Skin of body (tissue), 2 donors: ENCODE measurements around the gene SDK2. TPM values are rescaled to one million over a fixed set of nuclear protein-coding genes. Genes with fewer than 3 reads are reported as not detected.

Experiments
- DNase-seq: peaks from one replicate; lab custom pipeline; 2025; lab: John Stamatoyannopoulos, UW
- total RNA-seq: library from RNA; depleted of rRNA; stranded (reverse); fragments of >200 nt; gene quantifications from one replicate; pipeline ENCODE4 v1.2.3, GENCODE V29; 2014

The SDK2 gene
- total RNA-seq, 1 donor from 2014 or later: 1.6 TPM

DNA sequence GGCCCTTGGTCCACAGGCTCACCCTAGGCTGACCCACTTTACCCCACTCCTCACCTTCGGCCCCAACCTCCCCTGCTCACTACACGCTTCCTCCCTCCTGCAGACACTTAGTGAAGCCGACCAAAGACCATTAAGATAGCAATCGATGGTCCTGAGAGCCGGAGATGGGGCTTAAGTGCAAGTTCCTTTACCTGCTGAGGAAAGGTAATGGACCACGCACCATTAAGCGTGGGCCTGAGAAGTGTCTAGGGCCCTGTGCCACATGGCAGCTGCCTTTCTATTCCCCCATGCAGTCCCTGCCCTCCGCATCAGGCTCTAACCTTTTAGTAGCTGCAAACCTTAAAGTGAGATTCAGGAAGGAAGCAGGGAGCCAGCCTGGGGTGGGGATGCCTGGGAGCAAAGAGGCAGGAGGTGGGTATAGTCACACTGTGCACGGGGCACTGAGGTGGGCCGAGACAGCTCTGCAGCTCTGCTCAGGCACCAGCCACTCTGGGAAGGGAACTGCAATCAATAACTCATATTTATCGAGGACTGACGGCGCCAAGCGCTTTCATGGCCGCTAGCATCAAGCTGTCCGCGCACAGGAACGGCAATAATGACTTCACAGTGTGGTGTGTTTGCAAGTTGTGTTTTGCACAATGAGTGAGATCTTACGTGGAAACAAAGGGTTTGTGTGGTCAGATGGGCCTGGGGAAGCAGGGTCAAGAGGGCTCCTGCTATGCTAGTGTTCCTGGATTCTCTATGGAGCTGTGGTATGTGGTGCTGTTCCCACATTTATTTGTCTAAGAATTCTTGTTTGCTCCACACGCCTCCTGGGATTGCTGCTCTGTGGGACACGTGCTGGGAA lies 247.6 kb downstream of the SDK2 start:
- DNase-seq: no peak

DNA sequence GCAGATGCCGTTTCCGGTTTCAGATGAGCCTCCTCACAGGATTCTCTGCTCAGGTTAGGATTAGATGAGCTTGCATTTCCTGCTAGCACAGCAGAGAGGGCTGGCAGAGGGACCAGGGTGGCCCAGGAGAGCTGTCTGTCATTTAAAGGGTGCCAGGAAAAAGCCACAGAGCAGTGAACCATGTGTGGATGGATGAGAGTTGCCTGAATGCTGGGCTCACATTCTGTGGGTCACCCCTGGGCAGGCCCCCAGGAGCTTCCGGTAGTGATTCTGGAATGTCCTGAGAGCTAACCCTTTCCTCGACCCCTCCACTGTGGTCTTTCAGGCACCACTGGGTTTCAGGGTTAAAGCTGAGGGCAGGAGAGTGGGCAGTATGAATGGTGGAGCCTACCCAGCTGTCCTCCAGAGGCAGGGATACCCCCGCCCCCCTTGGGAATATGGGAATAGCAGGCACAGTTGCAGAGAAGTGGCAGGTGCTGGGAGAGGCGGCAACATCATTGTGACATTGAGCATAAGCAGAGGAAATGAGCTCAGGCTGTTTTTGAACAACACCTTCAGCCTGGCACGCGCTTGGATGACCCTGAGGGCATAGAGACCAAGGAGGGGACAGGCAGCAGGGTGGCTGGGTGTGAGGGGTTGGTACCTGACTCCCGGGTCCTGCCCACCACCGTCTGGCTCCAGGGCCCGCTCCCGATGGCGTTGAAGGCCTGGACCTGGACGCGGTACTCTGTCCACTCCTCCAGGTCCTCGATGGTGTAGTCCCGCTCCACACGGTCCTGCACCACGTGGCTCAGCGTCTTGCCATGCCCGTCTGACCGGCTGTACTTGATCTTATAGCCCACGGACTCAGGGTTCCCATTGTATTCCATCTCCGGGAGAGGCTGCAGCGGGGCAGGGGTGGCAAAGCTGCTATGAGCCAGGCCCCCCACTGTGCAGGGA lies 249.5 kb downstream of the SDK2 start:
- DNase-seq: no peak

DNA sequence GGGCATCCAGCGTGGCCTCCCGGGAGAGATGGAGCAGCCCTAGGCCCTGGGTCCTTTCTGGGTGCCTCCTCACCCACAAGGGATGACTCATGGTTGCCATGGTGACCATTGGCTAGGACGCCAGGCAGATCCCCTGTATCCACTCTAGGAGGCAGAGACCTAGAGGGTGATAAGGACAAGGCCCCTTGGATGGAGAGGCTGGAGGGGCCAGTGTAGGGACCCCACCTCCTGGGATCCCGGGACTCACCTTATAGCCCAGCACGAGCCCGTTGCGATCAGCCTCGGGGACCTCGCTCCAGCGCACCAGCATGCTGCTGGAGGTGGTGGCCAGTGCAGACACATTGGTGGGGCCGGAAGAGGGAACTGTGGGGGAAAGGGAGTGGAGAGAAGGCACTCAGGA lies 250.3 kb downstream of the SDK2 start:
- no peak for DNase-seq

DNA sequence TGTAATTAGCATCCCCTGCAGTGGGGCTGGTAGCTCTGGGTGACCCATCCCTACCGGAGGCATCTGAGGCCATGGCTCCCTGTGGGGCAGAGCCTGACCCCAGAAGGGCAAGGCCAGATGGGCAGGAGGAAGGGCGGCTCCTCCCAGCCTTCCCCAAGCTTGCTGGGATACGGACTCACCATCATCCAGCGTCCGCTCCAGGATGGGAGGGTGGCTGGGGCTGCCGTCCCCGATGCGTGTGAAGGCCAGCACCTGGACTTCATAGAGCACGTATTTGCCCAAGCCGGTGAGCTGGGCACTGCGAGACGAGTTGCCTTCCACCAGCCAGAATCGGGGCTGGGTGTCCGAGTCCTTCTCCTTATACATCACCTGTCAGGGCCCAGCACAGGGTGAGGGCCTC lies 250.9 kb downstream of the SDK2 start:
- DNase-seq: no peak

DNA sequence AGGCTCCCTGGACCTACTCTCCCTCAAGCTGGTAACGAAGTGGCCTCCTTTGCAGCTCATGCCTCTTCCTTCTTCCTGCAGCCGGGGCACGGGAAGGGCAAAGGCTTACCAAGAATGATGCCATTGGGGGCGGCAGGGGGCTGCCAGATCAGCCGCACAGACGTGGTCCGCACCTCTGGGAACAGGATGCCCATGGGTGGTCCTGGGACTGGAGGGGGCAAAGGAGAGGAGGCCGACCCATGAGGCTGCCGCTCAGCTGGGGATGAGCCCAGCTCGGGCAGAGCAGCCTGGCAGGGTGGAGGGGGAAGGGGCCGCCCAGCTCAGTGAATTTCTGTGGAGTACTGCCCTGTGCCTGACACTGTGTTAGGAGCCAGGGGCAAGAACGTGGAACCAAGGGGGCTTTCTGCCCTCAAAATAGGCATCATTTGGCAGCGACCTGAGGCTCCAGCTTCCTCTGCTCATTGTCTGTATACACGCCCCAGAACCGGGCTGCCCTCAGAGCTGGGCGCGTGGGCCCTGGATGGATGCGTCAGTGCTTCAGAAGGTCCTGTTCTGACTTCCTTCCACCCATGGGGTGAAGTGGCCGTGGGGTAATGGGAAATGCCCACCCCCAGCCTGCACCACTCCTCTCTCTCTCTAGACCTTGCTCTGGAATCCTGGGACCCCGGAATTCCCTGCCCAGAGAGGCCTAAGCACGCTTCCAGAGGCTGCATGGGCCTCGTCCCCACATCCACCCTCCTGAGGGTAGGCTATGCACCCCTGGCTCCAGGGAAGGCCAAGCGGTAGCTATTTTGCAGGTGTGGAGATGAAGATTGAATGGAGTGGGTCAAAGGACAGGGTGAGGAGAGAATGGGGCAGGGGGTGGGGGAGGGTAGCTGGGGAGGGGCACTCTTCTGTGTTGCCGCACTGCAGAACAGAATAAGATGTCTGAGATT lies 252.6 kb downstream of the SDK2 start:
- no peak for DNase-seq

DNA sequence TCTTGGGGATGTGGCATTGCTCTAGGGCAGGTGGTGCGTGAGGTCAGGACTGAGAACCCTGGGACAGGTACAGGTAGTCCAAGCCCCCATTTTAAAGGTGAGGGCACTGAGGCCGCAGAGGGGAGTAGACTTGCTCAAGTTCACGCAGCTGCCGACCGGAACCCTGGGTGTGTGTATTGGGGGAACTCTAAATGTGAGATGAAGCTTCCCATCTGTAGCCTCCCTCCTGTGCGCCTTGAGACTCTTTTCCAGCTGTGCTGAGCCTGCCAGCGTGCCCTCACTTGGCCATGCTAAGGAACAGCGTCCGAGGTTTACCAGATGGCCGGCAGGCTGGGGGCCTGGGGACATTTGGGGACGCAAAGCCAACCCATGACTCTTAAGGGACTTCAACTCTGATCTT lies 253.4 kb downstream of the SDK2 start:
- DNase-seq: no peak

DNA sequence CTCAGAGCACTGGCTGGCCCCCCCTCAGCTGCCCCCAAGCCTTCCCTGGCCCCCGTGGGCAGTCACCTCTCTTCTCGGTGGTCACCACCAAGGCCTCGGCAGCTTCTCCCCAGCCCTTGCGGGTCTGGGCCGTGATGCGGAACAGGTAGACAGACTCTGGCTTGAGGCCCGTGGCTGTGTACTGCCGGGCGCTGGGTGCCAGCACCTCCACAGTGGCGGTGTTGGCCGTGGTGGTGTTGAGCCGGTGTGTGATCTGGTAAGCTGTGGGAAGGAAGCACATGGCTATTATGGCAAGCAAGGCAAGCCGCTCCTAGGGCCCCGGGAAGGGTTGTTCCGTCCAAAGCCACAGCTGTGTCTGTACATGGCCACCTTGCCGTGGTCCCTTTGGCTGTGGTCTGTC lies 254.0 kb downstream of the SDK2 start:
- no peak for DNase-seq

DNA sequence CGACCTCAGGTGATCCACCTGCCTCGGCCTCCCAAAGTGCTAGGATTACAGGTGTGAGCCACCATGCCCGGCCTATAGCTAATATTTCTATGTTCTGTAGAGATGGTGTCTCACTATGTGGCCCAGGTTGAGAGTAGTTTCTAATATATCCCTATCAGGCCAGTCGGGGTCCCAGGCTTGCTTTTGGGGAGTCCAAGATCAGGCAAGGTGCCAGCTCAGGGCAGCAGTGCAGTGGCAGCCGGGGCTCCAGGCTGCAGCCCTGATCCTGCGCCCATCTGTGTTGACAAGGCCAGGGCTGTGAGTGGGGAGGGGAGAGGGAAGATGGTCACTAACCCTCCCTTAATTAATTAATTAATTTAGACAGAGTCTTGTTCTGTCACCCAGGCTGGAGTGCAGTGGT lies 254.8 kb downstream of the SDK2 start:
- no peak for DNase-seq

DNA sequence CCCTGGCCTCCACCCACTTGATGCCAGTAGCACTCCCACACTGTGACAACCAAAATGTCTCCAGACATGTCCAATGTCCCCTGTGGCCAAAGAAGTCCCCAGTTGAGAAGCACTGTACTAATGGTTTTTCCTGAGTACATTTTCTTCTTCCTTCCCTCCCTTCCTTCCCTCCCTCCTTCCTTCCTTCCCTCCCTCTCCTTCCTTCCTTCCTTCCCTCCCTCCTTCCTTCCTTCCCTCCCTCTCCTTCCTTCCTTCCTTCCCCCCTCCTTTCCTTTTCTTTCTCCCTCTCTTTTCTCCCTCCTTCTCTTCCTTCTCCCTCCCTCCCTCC lies 255.7 kb downstream of the SDK2 start:
- DNase-seq: no peak

DNA sequence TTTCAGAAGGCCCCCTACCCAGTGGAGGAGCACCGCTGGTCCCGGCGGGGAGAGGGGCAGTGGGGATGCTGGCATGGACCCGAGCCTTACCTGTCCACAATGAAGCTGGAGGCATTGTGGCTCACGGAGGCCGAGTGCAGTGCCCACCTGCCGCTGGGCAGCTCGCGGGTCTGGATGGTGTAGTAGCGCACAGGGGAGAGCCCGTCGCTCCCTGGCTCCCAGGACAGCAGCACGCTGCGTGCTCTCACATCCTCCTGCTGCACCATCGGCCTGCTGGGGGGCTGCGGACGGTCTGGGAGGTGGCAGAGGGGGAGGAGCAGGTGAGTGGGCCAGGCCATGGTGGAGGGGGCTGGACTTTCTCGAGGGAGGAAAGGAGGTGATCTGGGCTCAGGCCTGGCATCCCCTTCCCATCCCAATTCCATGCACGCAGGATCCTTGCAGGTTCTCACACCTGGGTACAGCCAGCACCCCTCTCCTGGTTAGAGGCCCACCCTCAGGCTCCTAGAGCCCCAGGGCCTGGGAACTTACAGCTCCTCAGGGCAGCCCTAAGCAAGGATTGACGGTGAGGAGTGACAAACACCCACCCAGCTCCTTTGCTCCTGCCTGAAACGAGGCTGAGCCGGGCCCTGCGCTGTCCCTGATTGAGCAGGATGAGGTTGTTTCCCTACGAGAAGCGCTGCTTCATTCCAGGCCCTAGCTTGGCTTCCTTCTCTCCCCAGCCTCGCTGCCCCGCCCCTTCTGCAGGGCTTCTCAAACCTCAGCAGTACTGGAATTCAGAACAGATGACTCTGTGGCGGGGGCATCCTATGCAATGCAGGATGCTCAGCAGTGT lies 256.3 kb downstream of the SDK2 start:
- DNase-seq: peak; percentile 55

DNA sequence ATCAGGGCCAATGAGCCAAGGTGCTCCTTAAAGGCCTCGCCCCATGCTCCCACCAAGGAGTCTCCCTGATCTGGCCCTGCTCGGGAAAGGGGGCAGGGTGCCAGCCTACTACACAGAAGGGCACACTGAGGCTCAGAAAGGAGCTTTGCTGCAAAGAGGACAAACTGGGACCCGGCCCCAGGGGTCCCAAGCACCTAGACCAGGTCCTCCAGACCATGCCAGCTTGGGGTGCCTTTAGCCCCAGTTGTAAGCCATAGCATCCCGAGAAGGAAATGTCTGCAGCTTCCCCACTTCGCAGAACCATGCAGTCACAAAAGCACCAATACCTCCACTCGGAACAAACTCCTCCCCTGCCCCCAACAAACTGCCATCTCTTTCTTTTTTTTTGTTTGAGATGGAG lies 257.7 kb downstream of the SDK2 start:
- DNase-seq: no peak

DNA sequence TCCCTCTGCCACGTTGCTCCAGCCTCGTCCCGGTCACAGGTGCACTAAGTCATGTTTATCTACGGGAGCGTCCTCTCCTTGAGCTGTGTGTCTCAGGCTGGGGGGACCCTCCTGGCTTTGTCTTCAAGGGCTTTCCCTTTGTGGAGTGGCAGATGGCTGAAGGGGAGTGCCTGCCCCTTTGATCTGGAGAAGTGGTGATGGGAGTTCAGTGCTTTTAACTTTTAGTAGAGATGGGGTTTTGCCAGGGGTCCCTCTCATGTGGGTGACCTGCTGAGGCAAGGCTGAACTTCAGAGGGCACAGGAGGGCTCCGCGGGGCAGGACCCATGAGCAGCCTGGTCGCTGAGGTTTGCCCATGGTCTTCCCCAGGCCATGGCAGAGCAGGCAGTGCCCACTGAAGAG lies 259.3 kb downstream of the SDK2 start:
- DNase-seq: no peak

DNA sequence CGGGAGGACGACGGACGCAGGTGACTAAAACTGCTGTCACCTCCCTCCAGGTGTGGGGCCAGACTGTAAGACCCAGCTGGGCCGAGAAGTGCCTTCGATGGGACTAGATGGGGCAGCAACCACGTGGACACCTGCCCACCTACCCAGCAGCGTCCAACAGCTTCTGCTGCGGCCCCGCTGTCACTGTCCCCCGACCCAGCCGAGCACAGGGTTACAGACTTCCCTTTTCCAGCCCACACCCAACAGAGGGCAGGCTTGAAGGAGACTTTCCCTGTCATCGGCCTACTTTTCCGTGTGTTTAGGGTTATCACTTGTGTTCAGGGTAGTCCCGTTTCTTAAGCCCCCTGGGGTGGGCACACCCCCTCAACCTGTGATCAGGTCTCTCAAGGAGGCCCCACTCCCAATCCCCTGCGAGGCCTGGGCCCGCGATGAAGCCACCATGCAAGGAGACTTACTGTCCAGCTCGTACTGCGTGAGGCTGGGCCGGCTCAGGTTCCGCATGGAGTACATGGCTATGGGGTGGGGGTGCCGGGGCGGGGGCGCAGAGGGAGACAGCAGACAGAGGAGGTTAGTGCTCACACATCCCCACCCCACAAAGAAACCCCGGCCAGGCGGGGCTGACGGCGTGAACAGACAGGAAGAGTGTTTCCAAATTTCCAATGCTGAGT lies 263.7 kb downstream of the SDK2 start:
- DNase-seq: no peak

DNA sequence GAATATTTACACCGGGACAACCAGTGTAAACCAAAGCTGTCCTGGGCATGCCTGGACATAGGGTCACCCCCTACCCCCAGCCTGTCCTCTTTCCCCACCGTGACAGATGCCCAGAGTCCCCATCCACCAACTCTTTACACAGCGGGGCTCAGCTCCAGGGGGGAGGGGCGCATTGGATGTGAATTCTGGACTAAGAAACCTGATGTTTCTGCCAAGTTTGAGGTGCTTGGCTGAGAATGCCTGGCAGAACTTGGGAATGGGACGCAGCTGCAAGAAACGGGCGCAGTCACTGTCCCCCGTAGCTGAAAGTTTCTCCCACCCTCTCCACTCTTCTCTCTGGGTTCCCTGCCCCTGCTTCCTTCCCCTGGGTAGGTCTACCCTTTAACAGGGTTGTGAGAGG lies 264.4 kb downstream of the SDK2 start:
- no peak for DNase-seq

DNA sequence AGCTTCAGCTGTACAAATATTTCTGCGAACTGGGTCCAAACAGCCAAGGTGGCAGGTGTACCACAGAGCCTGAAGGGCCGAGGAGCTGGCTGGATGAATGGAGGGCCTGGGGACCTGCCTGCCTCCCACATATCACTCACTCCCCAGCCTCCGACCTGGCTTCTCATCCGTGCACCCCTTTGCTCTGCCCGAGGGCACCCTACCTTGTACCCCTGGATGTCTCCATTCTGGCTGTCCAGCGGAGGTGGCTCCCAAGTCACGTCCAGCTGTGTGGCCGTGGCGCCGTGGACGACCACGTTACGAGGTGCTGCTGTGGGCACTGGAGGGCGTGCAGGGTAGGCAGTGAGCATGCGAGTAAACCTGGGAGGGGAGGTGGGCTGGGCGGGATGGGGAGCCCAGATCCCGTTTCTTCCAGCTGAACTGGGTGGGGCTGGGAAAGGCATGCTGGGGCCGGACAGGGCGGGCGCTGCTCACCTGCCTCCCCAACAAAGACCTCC lies 265.2 kb downstream of the SDK2 start:
- no peak for DNase-seq

DNA sequence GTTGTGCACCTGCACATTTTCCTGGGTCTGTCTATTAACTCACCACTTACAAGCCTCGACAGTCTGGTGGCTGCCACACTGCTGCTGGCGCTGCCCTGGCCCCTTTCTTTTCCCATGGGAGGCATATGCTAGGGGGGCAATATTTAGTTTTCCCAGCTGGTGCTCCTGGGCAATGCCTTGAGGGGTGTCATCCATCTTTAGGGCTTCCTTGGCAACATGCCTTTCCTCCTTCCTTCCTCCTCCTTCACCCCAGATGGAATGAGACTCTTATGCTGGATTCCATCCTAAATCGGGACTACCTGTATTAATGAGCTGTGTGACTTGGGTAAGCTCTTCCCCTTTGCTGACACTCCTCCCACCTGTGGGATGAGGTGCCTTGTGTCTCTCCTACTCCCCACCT lies 267.6 kb downstream of the SDK2 start:
- no peak for DNase-seq

DNA sequence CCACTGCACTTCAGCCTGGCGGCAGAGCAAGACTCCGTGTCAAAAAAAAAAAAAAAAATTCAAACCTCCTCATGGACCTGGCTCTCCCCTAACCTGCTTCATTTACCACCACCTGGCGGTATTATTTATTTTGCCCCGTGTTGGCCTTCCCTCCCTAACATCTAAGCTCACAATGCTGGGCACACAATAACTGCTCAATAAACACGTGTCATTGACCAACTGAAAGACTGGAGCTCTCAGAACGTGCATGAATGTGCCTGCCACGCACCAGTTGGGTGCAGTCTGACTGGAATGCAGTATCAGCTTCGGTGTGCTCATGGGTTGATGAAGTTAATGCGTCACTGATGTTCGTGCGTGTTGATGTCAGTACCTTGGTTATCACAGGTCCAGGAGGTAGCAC lies 268.1 kb downstream of the SDK2 start:
- DNase-seq: no peak

DNA sequence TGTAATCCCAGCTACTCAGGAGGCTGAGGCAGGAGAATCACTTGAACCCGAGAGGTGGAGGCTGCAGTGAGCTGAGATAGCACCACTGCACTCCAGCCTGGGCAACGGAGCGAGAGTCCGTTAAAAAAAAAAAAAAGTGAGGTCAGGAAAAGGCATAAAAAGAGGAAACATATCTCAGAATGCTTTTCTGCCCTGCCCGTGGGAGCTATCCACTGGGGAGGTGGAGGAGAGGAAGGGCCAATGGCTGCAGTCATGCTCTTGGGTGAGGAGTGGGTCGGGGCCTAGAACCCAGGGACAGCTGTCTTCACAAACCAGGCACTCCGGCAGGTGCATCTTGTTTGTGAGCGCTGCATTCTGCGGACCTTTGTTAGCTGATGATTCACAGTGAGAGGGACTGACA lies 272.4 kb downstream of the SDK2 start:
- DNase-seq: no peak

DNA sequence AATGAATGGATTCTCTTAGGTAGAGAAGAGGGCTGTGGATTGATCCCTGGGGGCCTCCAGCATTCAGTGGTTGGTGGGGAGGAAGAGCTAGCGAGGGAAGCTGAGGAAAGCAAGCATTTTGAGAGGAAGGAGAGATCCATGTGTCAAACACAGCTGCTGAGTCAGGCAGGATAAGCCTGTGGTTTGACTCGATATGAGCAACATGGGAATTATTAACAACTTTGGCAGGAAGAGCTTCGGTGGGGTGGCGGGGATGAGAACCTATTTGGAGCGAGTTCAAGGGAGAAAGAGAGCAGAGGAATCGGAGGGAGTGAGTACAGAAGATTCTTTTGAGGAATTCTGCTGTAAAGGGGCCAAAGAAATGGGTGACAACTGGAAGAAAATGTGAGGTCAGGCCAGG lies 273.0 kb downstream of the SDK2 start:
- DNase-seq: no peak
